ACHN (cell line): Measurements from ENCODE around the gene RPS6KB1.
"Not testable (repeated sequence)": the region's sequence is repeated elsewhere in the genome, so short reads cannot be mapped to it uniquely, and the experiment has no call there.

Source experiments
- DNase-seq: peaks from one replicate; pipeline ENCODE4 v3.0.0-alpha.2; 2015
- in situ Hi-C: cut with HindIII; loops from 2 replicates; pipeline ENCODE4 v1.10.0; 2017; ENCODE audit warnings: low sequenced_read_pairs, low pct_ligation_motif_present, low pct_unique_long_range_greater_than_20kb

Gene RPS6KB1

GRCh38 chr17:59975166-59975565 lies 82.2 kb downstream of the RPS6KB1 start:
- DNase-seq, in situ Hi-C loops: not testable (repeated sequence)

GRCh38 chr17:59996608-59997007 lies 103.7 kb downstream of the RPS6KB1 start:
- DNase-seq, in situ Hi-C loops: not testable (repeated sequence)
